Coronary artery (tissue), 2 donors: ENCODE measurements around the gene CDK15.
"Not testable (repeated sequence)": the region's sequence is repeated elsewhere in the genome, so short reads cannot be mapped to it uniquely, and the experiment has no call there.

Source experiments
- DNase-seq: peaks from one replicate; pipeline ENCODE4 v3.0.0-alpha.2; 2017; ENCODE audit warnings: low spot score
- H3K27ac ChIP-seq, 2 donors: fragments of 200-600 bp; sonication (generic); one replicate each; pipeline ENCODE4 v1.5.1; 2016 to 2019
- H3K4me3 ChIP-seq: fragments of 200-600 bp; sonication (generic); 2 replicates; pipeline ENCODE4 v1.5.1; 2016; ENCODE audit warnings: mild to moderate bottlenecking, moderate library complexity
- CTCF ChIP-seq: fragments of 200-600 bp; sonication (generic); IDR thresholded peaks from one replicate; pipeline ENCODE4 v1.5.1; 2019; ENCODE audit warnings: antibody characterized with exemption

The CDK15 gene

GRCh38 chr2:201806442-201807170, at the start of gene CDK15:
Gene CDK15, plus strand, starts transcription at chr2:201806537. Its CDS starts 128 bp downstream, at chr2:201806665.
- no peak for DNase-seq
- TF ChIP-seq CTCF, result no peak
- Histone ChIP-seq H3K27ac (peak within 1 kb of the TSS; percentile 72 to 82), H3K4me3 (peak within 1 kb of the TSS; percentile 48)

- H3K27ac ChIP-seq, result no peak overlapping the region
- no peak overlapping the region for H3K4me3 ChIP-seq
- TF ChIP-seq CTCF, result no peak
- DNase-seq, result no peak
These were observed 48.1 kb upstream of the CDK15 start for GRCh38 chr2:201758234-201758633.

- no peak overlapping the region for H3K27ac ChIP-seq
- no peak overlapping the region for H3K4me3 ChIP-seq
- no peak for DNase-seq
- no peak for TF ChIP-seq CTCF
These were observed 47.5 kb upstream of the CDK15 start for GRCh38 chr2:201758873-201759272.

GRCh38 chr2:201759567-201759966, 46.8 kb upstream of the CDK15 start:
- no peak for DNase-seq
- no peak overlapping the region for H3K4me3 ChIP-seq
- H3K27ac ChIP-seq, result no peak overlapping the region
- TF ChIP-seq CTCF, result no peak

GRCh38 chr2:201761101-201761500, 45.2 kb upstream of the CDK15 start:
- no peak for DNase-seq
- no peak for TF ChIP-seq CTCF
- Histone ChIP-seq H3K27ac (no peak overlapping the region), H3K4me3 (no peak overlapping the region)

- DNase-seq, H3K4me3 ChIP-seq, H3K27ac ChIP-seq: not testable (repeated sequence)
These were observed 41.9 kb upstream of the CDK15 start for GRCh38 chr2:201764469-201764868.

- DNase-seq, result no peak
- Histone ChIP-seq H3K4me3 (no peak overlapping the region), H3K27ac (no peak overlapping the region)
- no peak for TF ChIP-seq CTCF
These were observed 40.5 kb upstream of the CDK15 start for GRCh38 chr2:201765799-201766198.
